Nucleus accumbens (tissue), 56 donors: ENCODE results near the gene MIF4GD.
"Not testable (repeated sequence)": the region's sequence is repeated elsewhere in the genome, so short reads cannot be mapped to it uniquely, and the experiment has no call there.

Source experiments
- DNase-seq, 56 donors: peaks; one replicate each; lab custom pipeline; 2025; lab: John Stamatoyannopoulos, UW

The MIF4GD gene

GRCh38 chr17:75263055-75263454, 8.0 kb downstream of the MIF4GD start:
- no peak for DNase-seq

DNA sequence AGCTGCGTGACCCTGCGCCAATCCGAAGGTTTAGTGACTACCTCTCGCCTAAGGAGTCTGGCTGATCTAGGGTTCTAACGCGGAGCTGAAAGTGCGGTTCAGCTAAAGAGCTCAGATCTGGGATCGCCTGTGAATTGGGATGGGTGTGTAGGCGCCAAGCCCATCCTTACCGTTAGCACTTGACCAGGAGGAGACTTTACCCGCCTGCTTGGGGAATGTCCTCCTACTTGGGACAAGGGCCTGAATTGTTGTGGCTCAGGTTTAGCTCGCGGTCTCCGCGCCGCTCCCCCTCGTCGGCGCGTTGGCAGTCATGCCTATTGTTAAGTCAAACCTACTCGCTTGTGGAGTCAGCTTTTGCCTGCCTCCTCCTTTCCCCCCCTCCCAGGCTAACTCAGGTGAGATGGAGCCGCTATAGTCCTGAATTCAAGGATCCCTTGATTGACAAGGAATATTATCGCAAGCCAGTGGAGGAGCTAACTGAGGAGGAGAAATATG, 8.9 kb downstream of the MIF4GD start:
- DNase-seq: peak in 8 of 56 donors; percentile 31 to 63 (median 47)

DNA sequence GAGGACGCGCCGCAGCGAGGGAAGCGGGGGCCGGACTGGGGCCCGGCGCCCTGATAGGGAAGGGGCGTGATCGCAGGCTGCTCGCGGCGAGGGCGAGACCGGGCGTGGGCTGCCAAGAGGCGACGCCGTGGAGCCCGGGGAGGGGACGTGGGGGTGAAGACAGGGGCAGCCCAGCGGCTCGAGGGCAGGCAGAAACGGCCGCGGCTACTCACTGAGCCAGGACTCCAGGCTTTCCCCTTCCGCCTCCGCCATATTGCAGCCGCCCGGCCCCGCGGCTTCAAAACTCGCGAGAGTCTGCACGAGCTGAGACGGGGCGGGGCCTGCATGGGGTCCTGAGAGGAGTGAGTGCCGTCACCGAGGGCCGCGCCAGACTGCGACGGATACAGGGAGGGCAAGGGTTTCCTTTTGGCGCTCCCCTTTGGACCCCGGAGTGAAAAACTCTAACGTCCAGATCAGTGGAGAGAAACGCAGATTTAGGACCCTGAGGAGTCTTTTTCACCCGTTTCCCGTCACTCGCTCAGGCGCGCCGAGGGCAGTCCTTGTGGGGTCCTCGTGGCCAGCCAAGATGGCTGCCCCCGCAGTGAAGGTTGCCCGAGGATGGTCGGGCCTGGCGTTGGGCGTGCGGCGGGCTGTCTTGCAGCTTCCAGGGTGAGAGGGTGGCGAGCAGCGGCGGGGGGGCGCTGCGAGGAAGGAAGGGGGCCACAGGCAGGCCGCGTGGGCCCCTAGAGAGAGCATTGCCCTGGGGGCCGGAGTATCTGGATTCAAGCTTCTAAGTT, 9.5 kb downstream of the MIF4GD start, which contains the start of the genes GGA3 and MRPS7:
GGA3 (minus strand) TSS at position 271 of the 776 bp plus-strand sequence; CDS start at position 252, 19 bp downstream.
MRPS7 (plus strand) TSS at position 544 of the 776 bp plus-strand sequence; CDS start at position 566, 22 bp downstream.
- peak; percentile 74 to 98 (median 91) for DNase-seq

DNA sequence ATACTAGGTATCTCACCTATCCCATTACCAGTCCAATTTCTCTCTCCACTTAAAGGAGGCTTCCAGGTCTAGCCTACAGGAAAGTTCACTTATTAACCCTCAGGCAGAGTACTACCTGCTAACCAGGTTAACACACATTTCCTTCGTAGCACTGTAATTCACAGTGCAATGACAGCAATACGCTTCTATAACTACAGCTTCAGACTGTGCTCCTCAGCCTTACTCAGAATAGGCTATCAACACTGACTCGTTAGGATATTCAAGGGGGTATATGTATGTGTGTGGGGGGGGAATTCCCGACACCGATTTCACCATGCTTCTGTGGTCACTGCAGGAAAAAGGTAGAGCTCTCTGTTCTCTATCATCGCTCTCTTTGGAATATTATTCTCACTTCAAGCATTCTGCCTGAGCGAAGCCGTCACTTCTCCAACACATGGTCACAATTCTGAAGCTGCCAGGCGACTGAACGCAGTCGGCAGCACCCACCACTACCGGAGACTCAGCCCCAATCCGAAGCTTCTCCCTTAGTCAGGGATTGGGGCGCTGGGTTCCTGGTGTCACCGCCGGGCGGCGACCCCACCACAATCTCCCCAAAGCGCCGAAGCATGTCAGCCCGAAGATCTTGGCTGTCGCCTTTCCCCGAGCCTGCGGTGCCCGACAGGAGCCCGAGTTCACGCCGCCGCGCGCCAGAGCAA, 10.2 kb downstream of the MIF4GD start:
- DNase-seq: peak in 3 of 56 donors; percentile 43 to 75 (median 59)

DNA sequence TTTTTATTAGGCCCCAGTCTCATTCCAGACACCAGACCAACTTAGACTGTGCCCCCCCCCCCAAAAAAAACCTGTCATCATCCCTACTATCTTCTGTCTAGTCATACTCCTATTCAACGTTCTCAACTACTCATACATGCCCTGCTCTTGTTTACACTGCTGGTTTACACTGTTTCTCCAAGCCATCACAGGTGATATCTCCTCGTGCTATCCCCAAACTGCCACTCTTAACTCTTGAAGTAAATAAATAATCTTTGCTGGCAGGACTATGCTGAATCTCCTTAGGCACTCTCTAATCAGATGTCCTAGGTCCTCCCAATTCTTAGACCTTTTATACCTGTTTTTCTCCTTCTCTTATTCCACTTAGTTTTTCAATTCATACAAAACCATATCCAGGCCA, 13.8 kb downstream of the MIF4GD start:
- not testable (repeated sequence) for DNase-seq

GRCh38 chr17:75255954-75256698, 14.9 kb downstream of the MIF4GD start:
- not testable (repeated sequence) for DNase-seq

DNA sequence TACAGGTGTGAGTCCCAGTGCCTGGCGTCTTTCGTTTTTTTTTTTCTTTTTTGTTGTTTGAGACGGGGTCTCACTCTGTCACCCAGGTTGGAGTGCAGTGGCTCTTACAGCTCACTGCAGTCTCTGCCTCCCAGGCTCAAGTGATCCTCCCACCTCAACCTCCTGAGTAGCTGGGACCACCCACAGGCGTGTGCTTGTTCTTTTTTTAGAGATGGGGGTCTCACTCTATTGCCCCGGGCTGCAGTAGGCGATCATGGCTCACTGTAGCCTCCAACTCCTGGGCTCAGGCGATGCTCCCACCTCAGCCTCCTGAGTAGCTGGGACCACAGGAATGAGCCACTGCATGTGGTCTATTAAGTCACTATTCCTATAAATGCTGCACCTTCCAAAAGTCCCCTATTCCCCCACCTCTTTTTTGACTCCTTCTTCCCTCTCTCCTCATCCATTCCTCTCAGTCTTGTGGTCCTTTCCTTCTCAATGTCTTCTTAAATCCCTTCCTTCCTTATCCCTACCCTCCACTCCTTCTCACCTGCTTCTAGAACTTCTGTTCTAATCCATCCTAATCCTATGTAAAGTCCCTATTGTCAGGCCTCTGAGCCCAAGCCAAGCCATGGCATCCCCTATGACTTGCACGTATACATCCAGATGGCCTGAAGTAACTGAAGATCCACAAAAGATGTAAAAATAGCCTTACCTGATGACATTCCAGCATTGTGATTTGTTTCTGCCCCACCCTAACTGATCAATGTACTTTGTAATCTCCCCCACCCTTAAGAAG, 18.8 kb downstream of the MIF4GD start:
- DNase-seq: no peak

DNA sequence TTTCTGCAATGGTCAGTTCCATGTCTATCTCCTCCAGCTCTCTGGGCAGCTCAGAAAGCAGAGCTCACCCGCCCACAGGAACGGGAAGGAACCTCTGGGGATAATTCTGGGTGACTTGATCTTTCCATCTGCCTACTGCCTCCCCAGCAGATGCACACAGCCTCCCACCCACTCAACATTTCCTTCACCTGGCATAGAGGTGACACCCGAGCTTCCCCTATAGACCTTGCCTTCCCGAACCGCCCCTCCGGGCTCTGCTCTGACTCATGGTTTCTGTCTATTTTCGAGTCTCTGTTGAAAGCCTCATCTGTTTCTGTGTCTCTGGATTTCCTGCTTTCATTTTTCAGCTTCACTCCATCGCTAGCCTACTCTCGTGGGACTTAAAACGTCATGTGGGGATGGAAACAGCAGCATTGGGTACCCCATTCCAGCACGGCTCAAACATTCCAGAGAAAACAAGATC, 21.0 kb downstream of the MIF4GD start:
- DNase-seq: peak in 26 of 56 donors; percentile 7 to 81 (median 39)

- no peak for DNase-seq
These were observed 21.5 kb downstream of the MIF4GD start for GRCh38 chr17:75249564-75249963.

GRCh38 chr17:75246404-75246803, 24.6 kb downstream of the MIF4GD start:
- DNase-seq: no peak

DNA sequence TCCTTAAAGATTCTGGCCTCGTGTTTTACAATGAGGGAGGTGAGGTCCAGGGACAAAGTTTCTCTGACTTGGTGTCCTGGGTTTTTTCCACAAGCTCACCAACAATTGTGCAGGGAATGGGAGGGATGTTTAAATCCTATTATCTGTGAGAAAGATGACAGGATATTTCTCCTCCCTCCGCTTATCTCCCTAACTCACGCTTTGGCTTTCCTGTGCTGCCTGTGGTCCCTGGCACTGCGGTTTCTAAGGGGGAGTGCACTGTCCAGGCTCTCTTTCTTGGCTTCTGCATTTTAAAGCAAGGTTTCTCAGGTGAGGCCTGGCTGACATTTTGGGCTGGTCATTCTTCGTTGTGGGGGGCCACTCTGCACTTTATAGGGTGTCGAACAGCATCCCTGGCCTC, 26.0 kb downstream of the MIF4GD start:
- no peak for DNase-seq

DNA sequence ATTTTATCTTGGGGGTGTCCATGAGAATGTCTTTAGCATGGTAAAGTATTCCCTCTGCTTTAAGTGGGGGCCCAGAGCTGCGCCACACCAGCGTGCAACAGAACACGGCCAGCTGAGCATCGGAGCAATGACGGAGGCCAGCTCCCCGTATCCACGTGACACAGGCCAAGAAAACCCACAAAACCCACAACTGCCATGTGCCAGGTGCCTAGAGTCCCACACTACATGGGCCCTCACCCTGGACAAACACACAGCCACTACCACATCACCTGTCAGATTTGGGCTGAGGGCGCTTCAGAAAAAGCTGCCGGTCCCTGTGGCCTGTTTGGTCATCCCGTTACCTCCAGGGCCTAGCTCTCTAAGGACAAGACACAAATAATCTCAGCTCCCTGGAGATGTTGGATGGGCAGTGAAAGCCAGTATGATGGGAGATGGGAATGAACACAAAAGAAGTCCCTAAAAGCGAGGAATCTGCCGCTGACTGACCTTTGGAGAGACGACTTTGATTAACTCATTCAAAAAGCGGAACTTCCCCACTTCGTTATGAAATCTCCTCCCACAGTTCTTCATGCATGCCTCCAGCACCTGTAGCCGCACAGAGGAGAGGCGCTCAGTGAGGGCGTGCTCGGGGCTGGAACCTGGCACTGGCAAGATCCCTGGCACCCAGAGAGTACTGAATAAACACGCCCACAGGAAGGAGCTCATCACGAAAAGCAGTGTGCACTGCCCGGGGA, 26.7 kb downstream of the MIF4GD start:
- DNase-seq: peak in 1 of 56 donors; percentile 20

DNA sequence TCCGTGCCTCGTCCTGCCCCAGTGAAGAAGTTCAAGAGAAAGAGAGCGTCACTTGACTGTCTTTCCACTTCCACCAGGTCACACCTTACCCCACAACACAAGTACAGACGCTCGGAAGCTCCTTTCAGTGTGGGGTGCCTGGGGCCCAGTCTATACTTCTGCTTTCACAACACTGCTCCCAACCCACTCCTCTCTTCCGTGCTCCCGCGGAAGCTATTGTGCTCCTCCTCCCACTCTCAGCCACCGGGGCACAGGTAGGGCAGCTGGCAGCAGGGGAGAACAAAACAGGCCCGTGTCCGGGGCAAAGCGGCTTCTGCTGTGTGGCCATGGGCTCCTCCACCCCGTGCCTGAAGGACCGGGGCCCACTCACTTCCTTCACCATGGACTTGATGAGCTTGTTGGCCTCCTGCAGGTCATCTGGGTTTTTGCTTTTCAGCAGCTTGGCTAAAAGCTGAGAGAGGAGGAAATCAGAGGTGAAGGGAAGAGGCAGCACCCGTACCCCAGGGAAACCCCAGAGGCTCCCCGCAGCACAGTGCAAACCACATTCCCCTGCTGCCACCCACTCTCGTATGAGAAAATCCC, 28.5 kb downstream of the MIF4GD start:
- no peak for DNase-seq

GRCh38 chr17:75241996-75242460, 29.0 kb downstream of the MIF4GD start:
- DNase-seq: no peak

- DNase-seq: no peak
These were observed 29.5 kb downstream of the MIF4GD start for GRCh38 chr17:75241502-75241901.

DNA sequence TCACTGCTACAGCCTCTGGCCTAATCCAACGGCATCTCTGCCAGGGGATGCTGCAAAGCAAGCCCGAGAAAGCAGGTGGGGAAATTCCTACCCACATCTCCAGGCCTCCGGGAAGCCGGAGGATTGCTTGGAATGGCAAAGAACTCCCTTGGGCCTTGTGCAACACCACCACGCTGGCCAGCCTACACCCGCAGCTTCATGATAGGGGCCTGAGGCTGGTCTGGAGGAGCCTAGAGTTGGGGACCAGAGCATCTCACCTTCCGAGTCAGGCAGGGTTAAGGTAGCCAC, 29.9 kb downstream of the MIF4GD start:
- no peak for DNase-seq

GRCh38 chr17:75240394-75241142, 30.5 kb downstream of the MIF4GD start:
- peak in 37 of 56 donors; percentile 12 to 80 (median 42) for DNase-seq

GRCh38 chr17:75239778-75240393, 31.1 kb downstream of the MIF4GD start:
- no peak for DNase-seq
